GM18507 (cell line): ENCODE data around the gene MBNL1.
A peak's percentile ranks its signal among the peaks of the same experiment; 100 is the strongest.

ENCODE experiments used
- DNase-seq: peaks from one replicate; pipeline ENCODE4 v3.0.0; 2011; ENCODE audit warnings: low read depth; ENCODE audit not compliant: insufficient read length; ENCODE audit errors: extremely low spot score
- FAIRE-seq: peaks from 2 replicates; lab custom pipeline; 2011; peaks lifted over from hg19 to GRCh38; lab: Jason Lieb, UNC

The MBNL1 gene

GRCh38 chr3:152488449-152488848 is 219.7 kb downstream of the MBNL1 start:
- FAIRE-seq (no peak), DNase-seq (no peak)

GRCh38 chr3:152491922-152492321 is 223.2 kb downstream of the MBNL1 start:
- DNase-seq (no peak), FAIRE-seq (peak; percentile 44)

GRCh38 chr3:152496286-152496685 is 227.6 kb downstream of the MBNL1 start:
- FAIRE-seq (no peak), DNase-seq (no peak)

GRCh38 chr3:152496716-152497115 is 228.0 kb downstream of the MBNL1 start:
- FAIRE-seq, result peak; percentile 68

GRCh38 chr3:152497457-152497856 is 228.7 kb downstream of the MBNL1 start:
- peak; percentile 68 for FAIRE-seq
- no peak for DNase-seq

More at GRCh38 chr3:152496716-152497115, 228.0 kb downstream of the MBNL1 start:
- no peak for DNase-seq

GRCh38 chr3:152497890-152498289 is 229.2 kb downstream of the MBNL1 start:
- FAIRE-seq, result no peak
- no peak for DNase-seq

- no peak for FAIRE-seq
- DNase-seq, result no peak
Measured at GRCh38 chr3:152499791-152500385, 231.2 kb downstream of the MBNL1 start.

- FAIRE-seq (peak; percentile 95), DNase-seq (no peak)
Measured at GRCh38 chr3:152505926-152506325, 237.2 kb downstream of the MBNL1 start.

GRCh38 chr3:152508705-152509104 is 240.0 kb downstream of the MBNL1 start:
- peak; percentile 78 for FAIRE-seq

GRCh38 chr3:152511904-152512303 is 243.2 kb downstream of the MBNL1 start:
- DNase-seq, result no peak
- peak; percentile 91 for FAIRE-seq

More at GRCh38 chr3:152508705-152509104, 240.0 kb downstream of the MBNL1 start:
- DNase-seq, result no peak

- DNase-seq (no peak), FAIRE-seq (peak; percentile 56)
Measured at GRCh38 chr3:152513301-152513960, 244.7 kb downstream of the MBNL1 start.
